Lower lobe of right lung (tissue), 2 donors: ENCODE results near the gene TRMT112. TPM values are rescaled to one million over a fixed set of nuclear protein-coding genes. Genes with fewer than 3 reads are reported as not detected.

ENCODE experiments used
- ATAC-seq, 2 donors: fragments of 200-7000 bp; cut with Tn5 transposase; one replicate each; pipeline ENCODE4 v1.9.1; 2020 to 2022; ENCODE audit warnings: mild to moderate bottlenecking in 2 of 2, moderate library complexity in 2 of 2
- DNase-seq: peaks from one replicate; pipeline ENCODE4 v3.0.0-alpha.2; 2020
- H3K27ac ChIP-seq: fragments of 200-600 bp; one replicate; pipeline ENCODE4 v1.8.0; 2022
- H3K27me3 ChIP-seq: fragments of 200-600 bp; one replicate; pipeline ENCODE4 v1.8.0; 2022; ENCODE audit warnings: low read depth
- H3K36me3 ChIP-seq: fragments of 200-600 bp; one replicate; pipeline ENCODE4 v1.8.0; 2022; ENCODE audit warnings: mild to moderate bottlenecking
- H3K4me1 ChIP-seq: fragments of 200-600 bp; one replicate; pipeline ENCODE4 v1.8.0; 2022
- H3K4me3 ChIP-seq: fragments of 200-600 bp; one replicate; pipeline ENCODE4 v1.8.0; 2022; ENCODE audit warnings: mild to moderate bottlenecking
- H3K9me3 ChIP-seq: fragments of 200-600 bp; one replicate; pipeline ENCODE4 v1.8.0; 2022
- intact Hi-C: fragments of 100-400 bp; cut with DNase I; formaldehyde crosslinking; loops from one replicate; pipeline ENCODE4 v1.11.0; 2022
- total RNA-seq: library from RNA; stranded (reverse); fragmentation: NEBNext Ultra II Directional; extraction: Animal tissue kit (Norgen Biotek cat#: 25700); gene quantifications from one replicate; pipeline ENCODE4 v1.2.1, GENCODE V29; 2021
- TF ChIP-seq, protein P1 (sequence below): fragments of 200-600 bp; IDR thresholded peaks from one replicate; pipeline ENCODE4 v1.8.0; 2022; ENCODE audit warnings: antibody characterized with exemption, mild to moderate bottlenecking
- donor health status: DM: no; HTN: yes; CAD: no; lungs with severe emphysema.

Gene TRMT112
- total RNA-seq, 1 donor from 2014 or later, result 178 TPM

GRCh38 chr11:64339286-64339685 is 21.9 kb upstream of the TRMT112 start:
- peak overlapping the region; percentile 65 for H3K27ac ChIP-seq
- DNase-seq (no peak), ATAC-seq (no peak)
- intact Hi-C loops, result no loop called here
- peaks cover 38% of the 10 kb centered on the region for H3K4me1 ChIP-seq
- no peaks in the 10 kb centered on the region for H3K27me3 ChIP-seq
- peaks cover 12% of the 10 kb centered on the region for H3K36me3 ChIP-seq
- H3K4me3 ChIP-seq, result peak overlapping the region; percentile 48
- TF ChIP-seq, protein P1, sequence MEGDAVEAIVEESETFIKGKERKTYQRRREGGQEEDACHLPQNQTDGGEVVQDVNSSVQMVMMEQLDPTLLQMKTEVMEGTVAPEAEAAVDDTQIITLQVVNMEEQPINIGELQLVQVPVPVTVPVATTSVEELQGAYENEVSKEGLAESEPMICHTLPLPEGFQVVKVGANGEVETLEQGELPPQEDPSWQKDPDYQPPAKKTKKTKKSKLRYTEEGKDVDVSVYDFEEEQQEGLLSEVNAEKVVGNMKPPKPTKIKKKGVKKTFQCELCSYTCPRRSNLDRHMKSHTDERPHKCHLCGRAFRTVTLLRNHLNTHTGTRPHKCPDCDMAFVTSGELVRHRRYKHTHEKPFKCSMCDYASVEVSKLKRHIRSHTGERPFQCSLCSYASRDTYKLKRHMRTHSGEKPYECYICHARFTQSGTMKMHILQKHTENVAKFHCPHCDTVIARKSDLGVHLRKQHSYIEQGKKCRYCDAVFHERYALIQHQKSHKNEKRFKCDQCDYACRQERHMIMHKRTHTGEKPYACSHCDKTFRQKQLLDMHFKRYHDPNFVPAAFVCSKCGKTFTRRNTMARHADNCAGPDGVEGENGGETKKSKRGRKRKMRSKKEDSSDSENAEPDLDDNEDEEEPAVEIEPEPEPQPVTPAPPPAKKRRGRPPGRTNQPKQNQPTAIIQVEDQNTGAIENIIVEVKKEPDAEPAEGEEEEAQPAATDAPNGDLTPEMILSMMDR, result no peak
- no peaks in the 10 kb centered on the region for H3K9me3 ChIP-seq

DNA sequence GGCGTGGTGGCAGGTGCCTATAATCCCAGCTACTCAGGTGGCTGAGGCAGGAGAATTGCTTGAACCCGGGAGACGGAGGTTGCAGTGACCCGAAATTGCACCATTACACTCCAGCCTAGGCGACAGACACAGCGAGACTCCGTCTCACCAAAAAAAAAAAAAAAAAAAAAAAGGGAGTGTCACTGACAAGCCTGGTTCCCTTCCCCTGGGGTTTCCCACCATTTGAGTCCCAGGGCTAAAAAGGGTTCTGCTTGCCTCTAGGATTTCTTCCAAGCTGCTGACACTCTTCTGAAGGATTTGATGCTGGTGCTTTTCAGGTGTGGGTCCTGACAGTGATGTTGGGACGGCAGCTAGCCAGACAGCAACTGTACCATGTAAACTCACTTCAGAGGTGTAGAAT is 21.4 kb upstream of the TRMT112 start:
- DNase-seq, result no peak
- Histone ChIP-seq H3K4me3 (no peak overlapping the region), H3K4me1 (peaks cover 38% of the 10 kb centered on the region), H3K27me3 (no peaks in the 10 kb centered on the region), H3K9me3 (no peaks in the 10 kb centered on the region), H3K36me3 (peaks cover 6% of the 10 kb centered on the region), H3K27ac (no peak overlapping the region)
- intact Hi-C loops, result no loop called here
- TF ChIP-seq, protein P1, result no peak
- ATAC-seq, result no peak

- Histone ChIP-seq H3K4me1 (peaks cover 33% of the 10 kb centered on the region), H3K27ac (no peak overlapping the region)
- no peak for ATAC-seq
Measured at GRCh38 chr11:64337538-64338249, 20.3 kb upstream of the TRMT112 start.

GRCh38 chr11:64334764-64335735 is 17.7 kb upstream of the TRMT112 start:
- H3K27me3 ChIP-seq, result no peaks in the 10 kb centered on the region
- H3K4me3 ChIP-seq, result no peak overlapping the region
- H3K27ac ChIP-seq, result no peak overlapping the region
- DNase-seq (peak; percentile 79), ATAC-seq (peak; percentile 86 to 87)
- no peaks in the 10 kb centered on the region for H3K36me3 ChIP-seq
- peaks cover 29% of the 10 kb centered on the region for H3K4me1 ChIP-seq
- no peaks in the 10 kb centered on the region for H3K9me3 ChIP-seq
- intact Hi-C loops, result no loop called here
- TF ChIP-seq, protein P1, result no peak

More at GRCh38 chr11:64337538-64338249, 20.3 kb upstream of the TRMT112 start:
- no peaks in the 10 kb centered on the region for H3K36me3 ChIP-seq
- no peaks in the 10 kb centered on the region for H3K27me3 ChIP-seq
- TF ChIP-seq, protein P1, result no peak
- intact Hi-C loops, result no loop called here
- DNase-seq, result no peak
- H3K4me3 ChIP-seq, result no peak overlapping the region
- H3K9me3 ChIP-seq, result no peaks in the 10 kb centered on the region

GRCh38 chr11:64333556-64333955 is 16.2 kb upstream of the TRMT112 start:
- no peaks in the 10 kb centered on the region for H3K27me3 ChIP-seq
- intact Hi-C loops, result no loop called here
- no peak for ATAC-seq

More at GRCh38 chr11:64333556-64333955, 16.2 kb upstream of the TRMT112 start:
- TF ChIP-seq, protein P1, result no peak
- Histone ChIP-seq H3K27ac (no peak overlapping the region), H3K4me3 (no peak overlapping the region), H3K4me1 (peaks cover 21% of the 10 kb centered on the region), H3K9me3 (no peaks in the 10 kb centered on the region), H3K36me3 (no peaks in the 10 kb centered on the region)
- no peak for DNase-seq
